DOHH2 (cell line): ENCODE data around the gene EIF2B4.

Experiments
- H3F3A ChIP-seq: fragments of 200-600 bp; sonication (generic), shearing (Covaris generic); 2 replicates; pipeline ENCODE4 v1.6.0; 2016; ENCODE audit warnings: antibody characterized with exemption, mild to moderate bottlenecking; ENCODE audit not compliant: control insufficient read depth, insufficient read depth
- H3K27ac ChIP-seq: fragments of 200-600 bp; sonication (generic); 2 replicates; pipeline ENCODE4 v1.5.1; 2014; ENCODE audit warnings: low read depth, mild to moderate bottlenecking, low read length, moderate library complexity
- H3K27me3 ChIP-seq: fragments of 200-600 bp; sonication (generic); 2 replicates; pipeline ENCODE4 v1.6.1; 2014; ENCODE audit warnings: mild to moderate bottlenecking, low read length, mixed read lengths; ENCODE audit not compliant: control insufficient read depth
- H3K36me3 ChIP-seq: fragments of 200-600 bp; sonication (generic); 2 replicates; pipeline ENCODE4 v1.6.1; 2014; ENCODE audit warnings: mild to moderate bottlenecking, low read length, moderate library complexity, mixed read lengths; ENCODE audit not compliant: control insufficient read depth
- H3K4me1 ChIP-seq: fragments of 200-600 bp; sonication (generic); 2 replicates; pipeline ENCODE4 v1.6.1; 2014; ENCODE audit warnings: mild to moderate bottlenecking, low read length, mixed read lengths; ENCODE audit not compliant: control insufficient read depth
- H3K4me2 ChIP-seq: fragments of 200-600 bp; sonication (generic); 2 replicates; pipeline ENCODE4 v1.6.0; 2014; ENCODE audit warnings: mild to moderate bottlenecking, low read length, moderate library complexity
- H3K4me3 ChIP-seq: fragments of 200-600 bp; sonication (generic); 2 replicates; pipeline ENCODE4 v1.5.1; 2014; ENCODE audit warnings: mild to moderate bottlenecking, low read length, mixed read lengths
- H3K79me2 ChIP-seq: fragments of 200-600 bp; sonication (generic); 2 replicates; pipeline ENCODE4 v1.6.1; 2014; ENCODE audit warnings: mild to moderate bottlenecking, low read length, mixed read lengths; ENCODE audit not compliant: control insufficient read depth
- H3K9me2 ChIP-seq: fragments of 200-600 bp; sonication (generic); replicated peaks from 2 replicates; pipeline ENCODE4 v1.6.1; 2014; ENCODE audit warnings: mild to moderate bottlenecking, low read length, mixed read lengths; ENCODE audit not compliant: control insufficient read depth
- H3K9me3 ChIP-seq: fragments of 200-600 bp; sonication (generic); 2 replicates; pipeline ENCODE4 v1.6.1; 2014; ENCODE audit warnings: antibody characterized with exemption, low read length, mixed read lengths; ENCODE audit not compliant: control insufficient read depth, insufficient read depth
- H4K20me1 ChIP-seq: fragments of 200-600 bp; sonication (generic); 2 replicates; pipeline ENCODE4 v1.6.0; 2014; ENCODE audit warnings: low read depth, mild to moderate bottlenecking, antibody characterized with exemption, low read length, moderate library complexity; ENCODE audit not compliant: control insufficient read depth, insufficient read depth
- EZH2phosphoT487 ChIP-seq: fragments of 200-600 bp; sonication (generic); IDR thresholded peaks from 2 replicates; pipeline ENCODE4 v1.6.1; 2017; ENCODE audit warnings: borderline replicate concordance, mild to moderate bottlenecking, antibody characterized with exemption, low read length, moderate library complexity, mixed read lengths
- TF ChIP-seq, protein P1 (sequence below): fragments of 200-600 bp; sonication (generic); IDR thresholded peaks from one replicate; pipeline ENCODE4 v1.5.1; 2014; ENCODE audit warnings: antibody characterized with exemption, mild to moderate bottlenecking, low read depth, low read length; ENCODE audit not compliant: poor library complexity, severe bottlenecking

EIF2B4 gene

GRCh38 chr2:27315122-27315521, 55.0 kb downstream of the EIF2B4 start:
- no peaks in the 10 kb centered on the region for H3F3A ChIP-seq
- no peak for TF ChIP-seq EZH2phosphoT487
- H3K36me3 ChIP-seq: no peaks in the 10 kb centered on the region; the same call in 1 of the 2 replicates
- no peak overlapping the region for H3K4me3 ChIP-seq
- no peaks in the 10 kb centered on the region for H3K79me2 ChIP-seq
- no peaks in the 10 kb centered on the region for H3K9me2 ChIP-seq
- H3K27me3 ChIP-seq: no peaks in the 10 kb centered on the region
- no peaks in the 10 kb centered on the region for H3K4me1 ChIP-seq
- H4K20me1 ChIP-seq: no peaks in the 10 kb centered on the region
- H3K27ac ChIP-seq: no peak overlapping the region
- H3K9me3 ChIP-seq: no peaks in the 10 kb centered on the region
- no peak overlapping the region for H3K4me2 ChIP-seq

- Histone ChIP-seq H3K27me3 (no peaks in the 10 kb centered on the region), H3K9me3 (no peaks in the 10 kb centered on the region), H3K9me2 (no peaks in the 10 kb centered on the region), H4K20me1 (no peaks in the 10 kb centered on the region), H3K36me3 (peaks cover under 1% of the 10 kb centered on the region), H3K79me2 (no peaks in the 10 kb centered on the region), H3K4me1 (no peaks in the 10 kb centered on the region), H3K27ac (no peak overlapping the region), H3K4me3 (no peak overlapping the region), H3K4me2 (no peak overlapping the region), H3F3A (no peaks in the 10 kb centered on the region)
- TF ChIP-seq EZH2phosphoT487: no peak
- TF ChIP-seq, protein P1, sequence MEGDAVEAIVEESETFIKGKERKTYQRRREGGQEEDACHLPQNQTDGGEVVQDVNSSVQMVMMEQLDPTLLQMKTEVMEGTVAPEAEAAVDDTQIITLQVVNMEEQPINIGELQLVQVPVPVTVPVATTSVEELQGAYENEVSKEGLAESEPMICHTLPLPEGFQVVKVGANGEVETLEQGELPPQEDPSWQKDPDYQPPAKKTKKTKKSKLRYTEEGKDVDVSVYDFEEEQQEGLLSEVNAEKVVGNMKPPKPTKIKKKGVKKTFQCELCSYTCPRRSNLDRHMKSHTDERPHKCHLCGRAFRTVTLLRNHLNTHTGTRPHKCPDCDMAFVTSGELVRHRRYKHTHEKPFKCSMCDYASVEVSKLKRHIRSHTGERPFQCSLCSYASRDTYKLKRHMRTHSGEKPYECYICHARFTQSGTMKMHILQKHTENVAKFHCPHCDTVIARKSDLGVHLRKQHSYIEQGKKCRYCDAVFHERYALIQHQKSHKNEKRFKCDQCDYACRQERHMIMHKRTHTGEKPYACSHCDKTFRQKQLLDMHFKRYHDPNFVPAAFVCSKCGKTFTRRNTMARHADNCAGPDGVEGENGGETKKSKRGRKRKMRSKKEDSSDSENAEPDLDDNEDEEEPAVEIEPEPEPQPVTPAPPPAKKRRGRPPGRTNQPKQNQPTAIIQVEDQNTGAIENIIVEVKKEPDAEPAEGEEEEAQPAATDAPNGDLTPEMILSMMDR: no peak
Measured at GRCh38 chr2:27314709-27315108, 55.4 kb downstream of the EIF2B4 start.
